IPS-18c (cell line): ENCODE data around the gene CARMIL1.

Experiments
- H3K4me3 ChIP-seq: 2 replicates; pipeline ENCODE4 v1.7.0; 2013; ENCODE audit warnings: low read depth, mild to moderate bottlenecking, low read length, moderate library complexity; ENCODE audit not compliant: insufficient read depth
- H3K9me3 ChIP-seq: one replicate; pipeline ENCODE4 v1.6.1; 2013; ENCODE audit warnings: mild to moderate bottlenecking, low read length, moderate library complexity; ENCODE audit not compliant: control insufficient read depth, insufficient read depth

Gene CARMIL1

GRCh38 chr6:25266456-25267100 is 12.6 kb upstream of the CARMIL1 start:
- Histone ChIP-seq H3K9me3 (no peaks in the 10 kb centered on the region), H3K4me3 (no peak overlapping the region)

GRCh38 chr6:25267662-25268061 is 11.5 kb upstream of the CARMIL1 start:
- no peak overlapping the region for H3K4me3 ChIP-seq
- no peaks in the 10 kb centered on the region for H3K9me3 ChIP-seq

GRCh38 chr6:25270559-25270958 is 8.6 kb upstream of the CARMIL1 start:
- no peaks in the 10 kb centered on the region for H3K9me3 ChIP-seq
- no peak overlapping the region for H3K4me3 ChIP-seq

- H3K4me3 ChIP-seq = no peak overlapping the region
These were observed 3.7 kb upstream of the CARMIL1 start for GRCh38 chr6:25275436-25275835.

GRCh38 chr6:25277386-25277785 is 1.8 kb upstream of the CARMIL1 start:
- H3K4me3 ChIP-seq = no peak overlapping the region
- H3K9me3 ChIP-seq = no peaks in the 10 kb centered on the region

More at GRCh38 chr6:25275436-25275835, 3.7 kb upstream of the CARMIL1 start:
- no peaks in the 10 kb centered on the region for H3K9me3 ChIP-seq

- no peaks in the 10 kb centered on the region for H3K9me3 ChIP-seq
- no peak overlapping the region for H3K4me3 ChIP-seq
These were observed 1.3 kb upstream of the CARMIL1 start for GRCh38 chr6:25277857-25278256.

GRCh38 chr6:25278261-25278913 is 787 bp upstream of the CARMIL1 start:
- no peaks in the 10 kb centered on the region for H3K9me3 ChIP-seq
- peak overlapping the region; percentile 71 for H3K4me3 ChIP-seq

GRCh38 chr6:25279748-25280343 is 672 bp downstream of the CARMIL1 start:
- Histone ChIP-seq H3K9me3 (no peaks in the 10 kb centered on the region), H3K4me3 (peak overlapping the region; percentile 71)

GRCh38 chr6:25280344-25281074 is 1.3 kb downstream of the CARMIL1 start:
- Histone ChIP-seq H3K4me3 (peak overlapping the region; percentile 71), H3K9me3 (no peaks in the 10 kb centered on the region)

GRCh38 chr6:25286891-25287290 is 7.7 kb downstream of the CARMIL1 start:
- H3K9me3 ChIP-seq = no peaks in the 10 kb centered on the region
- no peak overlapping the region for H3K4me3 ChIP-seq

GRCh38 chr6:25287941-25288340 is 8.8 kb downstream of the CARMIL1 start:
- H3K9me3 ChIP-seq = no peaks in the 10 kb centered on the region
- no peak overlapping the region for H3K4me3 ChIP-seq

- Histone ChIP-seq H3K4me3 (no peak overlapping the region), H3K9me3 (no peaks in the 10 kb centered on the region)
These were observed 9.3 kb downstream of the CARMIL1 start for GRCh38 chr6:25288518-25288917.

GRCh38 chr6:25290306-25291060 is 11.3 kb downstream of the CARMIL1 start:
- Histone ChIP-seq H3K9me3 (no peaks in the 10 kb centered on the region), H3K4me3 (no peak overlapping the region)

GRCh38 chr6:25292384-25292783 is 13.2 kb downstream of the CARMIL1 start:
- Histone ChIP-seq H3K4me3 (no peak overlapping the region), H3K9me3 (no peaks in the 10 kb centered on the region)

GRCh38 chr6:25295651-25296050 is 16.5 kb downstream of the CARMIL1 start:
- no peaks in the 10 kb centered on the region for H3K9me3 ChIP-seq
- no peak overlapping the region for H3K4me3 ChIP-seq

- H3K4me3 ChIP-seq = no peak overlapping the region
- no peaks in the 10 kb centered on the region for H3K9me3 ChIP-seq
These were observed 17.2 kb downstream of the CARMIL1 start for GRCh38 chr6:25296217-25296905.

- no peak overlapping the region for H3K4me3 ChIP-seq
These were observed 17.9 kb downstream of the CARMIL1 start for GRCh38 chr6:25297039-25297441.

More at GRCh38 chr6:25297039-25297441, 17.9 kb downstream of the CARMIL1 start:
- no peaks in the 10 kb centered on the region for H3K9me3 ChIP-seq
